H1 (cell line): Measurements from ENCODE around the gene RPP25.

Experiments
- POLR2A ChIP-seq, 2 experiments: IDR thresholded peaks; 1 replicate in 1 of 2; 2 replicates in 1 of 2; pipeline ENCODE4 v1.6.1; 2011; ENCODE audit warnings: low read depth in 2 of 2, low read length in 2 of 2, mild to moderate bottlenecking in 2 of 2; ENCODE audit errors: control extremely low read depth in 1 of 2
- POLR2AphosphoS5 ChIP-seq: IDR thresholded peaks from 2 replicates; pipeline ENCODE4 v1.6.1; 2011; ENCODE audit warnings: low read depth, low read length
- TAF1 ChIP-seq: IDR thresholded peaks from 2 replicates; pipeline ENCODE4 v1.6.1; 2011; ENCODE audit warnings: mild to moderate bottlenecking, low read depth, low read length
- TEAD4 ChIP-seq: IDR thresholded peaks from 2 replicates; pipeline ENCODE4 v1.6.1; 2012; ENCODE audit warnings: low read depth, low read length, inconsistent platforms, mixed read lengths
- USF2 ChIP-seq: IDR thresholded peaks from 2 replicates; pipeline ENCODE4 v1.6.1; 2011; ENCODE audit warnings: low read length, improper control_type of control experiment
- TF ChIP-seq, protein P1 (sequence below), 3 experiments: IDR thresholded peaks; 1 replicate in 2 of 3; 2 replicates in 1 of 3; pipeline versions ENCODE4 v1.5.1 to v1.6.1; 2011; ENCODE audit warnings: low read length in 3 of 3, mild to moderate bottlenecking in 3 of 3, inconsistent platforms in 2 of 3, low read depth in 1 of 3, moderate library complexity in 1 of 3; ENCODE audit not compliant: insufficient read depth in 1 of 3; ENCODE audit errors: control extremely low read depth in 1 of 3

- TF ChIP-seq USF2 (no peak), TAF1 (no peak), POLR2A (IDR thresholded peaks at IDR 0.05; ENCODE audit: control extremely low read depth in 1 of 2, low read depth in 2 of 2, low read length in 2 of 2) (no peak), POLR2AphosphoS5 (no peak), TEAD4 (no peak)
- TF ChIP-seq, protein P1, sequence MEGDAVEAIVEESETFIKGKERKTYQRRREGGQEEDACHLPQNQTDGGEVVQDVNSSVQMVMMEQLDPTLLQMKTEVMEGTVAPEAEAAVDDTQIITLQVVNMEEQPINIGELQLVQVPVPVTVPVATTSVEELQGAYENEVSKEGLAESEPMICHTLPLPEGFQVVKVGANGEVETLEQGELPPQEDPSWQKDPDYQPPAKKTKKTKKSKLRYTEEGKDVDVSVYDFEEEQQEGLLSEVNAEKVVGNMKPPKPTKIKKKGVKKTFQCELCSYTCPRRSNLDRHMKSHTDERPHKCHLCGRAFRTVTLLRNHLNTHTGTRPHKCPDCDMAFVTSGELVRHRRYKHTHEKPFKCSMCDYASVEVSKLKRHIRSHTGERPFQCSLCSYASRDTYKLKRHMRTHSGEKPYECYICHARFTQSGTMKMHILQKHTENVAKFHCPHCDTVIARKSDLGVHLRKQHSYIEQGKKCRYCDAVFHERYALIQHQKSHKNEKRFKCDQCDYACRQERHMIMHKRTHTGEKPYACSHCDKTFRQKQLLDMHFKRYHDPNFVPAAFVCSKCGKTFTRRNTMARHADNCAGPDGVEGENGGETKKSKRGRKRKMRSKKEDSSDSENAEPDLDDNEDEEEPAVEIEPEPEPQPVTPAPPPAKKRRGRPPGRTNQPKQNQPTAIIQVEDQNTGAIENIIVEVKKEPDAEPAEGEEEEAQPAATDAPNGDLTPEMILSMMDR (IDR thresholded peaks at IDR 0.05; ENCODE audit: control extremely low read depth in 1 of 3, insufficient read depth in 1 of 3, low read depth in 1 of 3, low read length in 3 of 3): no peak
Measured at GRCh38 chr15:74992619-74993018, 36.0 kb upstream of the RPP25 start.
